ENCODE measurements around the gene ALLC. TPM values are rescaled to one million over a fixed set of nuclear protein-coding genes. Genes with fewer than 3 reads are reported as not detected.

Gene ALLC
- total RNA-seq, 1 donor from 2014 or later = not detected

GRCh38 chr2:3627500-3628100, 30.4 kb upstream of the ALLC start:
- no peaks in the 10 kb centered on the region for H3K9me3 Mint-ChIP-seq (ENCODE audit: unreplicated experiment)
- peak; percentile 75 for DNase-seq (ENCODE audit: extremely low spot score, unreplicated experiment)
- no peak overlapping the region for H3K27ac Mint-ChIP-seq (ENCODE audit: unreplicated experiment)
- H3K36me3 Mint-ChIP-seq (ENCODE audit: unreplicated experiment) = no peaks in the 10 kb centered on the region
- TF ChIP-seq CTCF (IDR thresholded peaks at IDR 0.05) = no peak
- no peak overlapping the region for H3K4me3 Mint-ChIP-seq (ENCODE audit: unreplicated experiment)
- H3K4me1 Mint-ChIP-seq (ENCODE audit: unreplicated experiment) = no peaks in the 10 kb centered on the region
- peaks cover 8% of the 10 kb centered on the region for H3K27me3 Mint-ChIP-seq (ENCODE audit: unreplicated experiment)

GRCh38 chr2:3628241-3628679, 29.7 kb upstream of the ALLC start:
- no peak overlapping the region for H3K27ac Mint-ChIP-seq (ENCODE audit: unreplicated experiment)
- DNase-seq (ENCODE audit: extremely low spot score, unreplicated experiment) = peak; percentile 80
- no peak overlapping the region for H3K4me3 Mint-ChIP-seq (ENCODE audit: unreplicated experiment)
- no peak for TF ChIP-seq CTCF (IDR thresholded peaks at IDR 0.05)
- no peaks in the 10 kb centered on the region for H3K36me3 Mint-ChIP-seq (ENCODE audit: unreplicated experiment)
- H3K27me3 Mint-ChIP-seq (ENCODE audit: unreplicated experiment) = peaks cover 5% of the 10 kb centered on the region
- H3K4me1 Mint-ChIP-seq (ENCODE audit: unreplicated experiment) = no peaks in the 10 kb centered on the region
- H3K9me3 Mint-ChIP-seq (ENCODE audit: unreplicated experiment) = no peaks in the 10 kb centered on the region

- no peaks in the 10 kb centered on the region for H3K9me3 Mint-ChIP-seq (ENCODE audit: unreplicated experiment)
- TF ChIP-seq CTCF (IDR thresholded peaks at IDR 0.05) = no peak
- no peaks in the 10 kb centered on the region for H3K27me3 Mint-ChIP-seq (ENCODE audit: unreplicated experiment)
- H3K4me1 Mint-ChIP-seq (ENCODE audit: unreplicated experiment) = no peaks in the 10 kb centered on the region
- peak; percentile 70 for DNase-seq (ENCODE audit: extremely low spot score, unreplicated experiment)
- no peak overlapping the region for H3K27ac Mint-ChIP-seq (ENCODE audit: unreplicated experiment)
- no peak overlapping the region for H3K4me3 Mint-ChIP-seq (ENCODE audit: unreplicated experiment)
- no peaks in the 10 kb centered on the region for H3K36me3 Mint-ChIP-seq (ENCODE audit: unreplicated experiment)
Observed at GRCh38 chr2:3628800-3629199, 29.2 kb upstream of the ALLC start.

GRCh38 chr2:3630631-3631030, 27.4 kb upstream of the ALLC start:
- H3K36me3 Mint-ChIP-seq (ENCODE audit: unreplicated experiment) = no peaks in the 10 kb centered on the region
- no peak overlapping the region for H3K27ac Mint-ChIP-seq (ENCODE audit: unreplicated experiment)
- H3K27me3 Mint-ChIP-seq (ENCODE audit: unreplicated experiment) = no peaks in the 10 kb centered on the region
- no peak overlapping the region for H3K4me3 Mint-ChIP-seq (ENCODE audit: unreplicated experiment)
- H3K4me1 Mint-ChIP-seq (ENCODE audit: unreplicated experiment) = no peaks in the 10 kb centered on the region
- H3K9me3 Mint-ChIP-seq (ENCODE audit: unreplicated experiment) = no peaks in the 10 kb centered on the region
- TF ChIP-seq CTCF (IDR thresholded peaks at IDR 0.05) = no peak
- no peak for DNase-seq (ENCODE audit: extremely low spot score, unreplicated experiment)

- DNase-seq (ENCODE audit: extremely low spot score, unreplicated experiment) = peak; percentile 78
- no peak overlapping the region for H3K4me3 Mint-ChIP-seq (ENCODE audit: unreplicated experiment)
- no peak overlapping the region for H3K27ac Mint-ChIP-seq (ENCODE audit: unreplicated experiment)
- H3K36me3 Mint-ChIP-seq (ENCODE audit: unreplicated experiment) = no peaks in the 10 kb centered on the region
- no peaks in the 10 kb centered on the region for H3K9me3 Mint-ChIP-seq (ENCODE audit: unreplicated experiment)
- H3K4me1 Mint-ChIP-seq (ENCODE audit: unreplicated experiment) = no peaks in the 10 kb centered on the region
- no peaks in the 10 kb centered on the region for H3K27me3 Mint-ChIP-seq (ENCODE audit: unreplicated experiment)
- no peak for TF ChIP-seq CTCF (IDR thresholded peaks at IDR 0.05)
Observed at GRCh38 chr2:3631161-3631850, 26.7 kb upstream of the ALLC start.
